Endothelial cell of umbilical vein (primary cell): Measurements from ENCODE around the gene FRYL. TPM values are rescaled to one million over a fixed set of nuclear protein-coding genes. Genes with fewer than 3 reads are reported as not detected.

Experiments
- BruUV-seq: library from RNA; stranded (reverse); fragments of 400-500 nt; replicated peaks from 2 replicates; lab custom pipeline; 2021; lab: Mats Ljungman, UMichigan
- CTCF ChIA-PET: fragments of 300-600, 350-600 bp; sonication (Branson Sonifier 250); formaldehyde crosslinking; loops from one replicate; lab custom pipeline; 2021; ENCODE audit warnings: antibody characterized with exemption, inconsistent platforms; lab: Charles Lee
- POLR2A ChIA-PET: fragments of 300-600, 350-600 bp; sonication (Branson Sonifier 250); formaldehyde crosslinking; loops from one replicate; lab custom pipeline; 2021; ENCODE audit warnings: antibody characterized with exemption, inconsistent platforms; lab: Charles Lee
- DNase-seq: peaks from one replicate; pipeline ENCODE4 v3.0.0-alpha.2; 2011; ENCODE audit warnings: low read depth, low spot score
- FAIRE-seq: peaks from 2 replicates; lab custom pipeline; 2011; peaks lifted over from hg19 to GRCh38; lab: Jason Lieb, UNC
- H2AFZ ChIP-seq: 2 replicates; pipeline ENCODE4 v1.6.0; 2012; ENCODE audit warnings: low read depth, low read length, control low read depth, inconsistent platforms
- H3K27ac ChIP-seq: 2 replicates; pipeline ENCODE4 v1.5.1; 2011; ENCODE audit warnings: low read depth, mild to moderate bottlenecking, control low read depth, low read length, moderate library complexity; ENCODE audit not compliant: insufficient read depth
- H3K27me3 ChIP-seq, 2 experiments: 2 replicates each; pipeline versions ENCODE4 v1.6.0 to v1.6.1; 2011; ENCODE audit warnings: low read length in 2 of 2, mixed read lengths in 1 of 2; ENCODE audit not compliant: control insufficient read depth in 2 of 2, insufficient read depth in 2 of 2
- H3K36me3 ChIP-seq, 2 experiments: 2 replicates in 1 of 2; 3 replicates in 1 of 2; pipeline ENCODE4 v1.5.1; 2011; ENCODE audit warnings: low read length in 2 of 2, mild to moderate bottlenecking in 1 of 2, moderate library complexity in 1 of 2; ENCODE audit not compliant: control insufficient read depth in 2 of 2, insufficient read depth in 2 of 2; ENCODE audit errors: extremely low read depth in 1 of 2
- H3K4me1 ChIP-seq: 3 replicates; pipeline ENCODE4 v1.5.1; 2011; ENCODE audit warnings: mild to moderate bottlenecking, low read length; ENCODE audit not compliant: control insufficient read depth, insufficient read depth; ENCODE audit errors: extremely low read depth
- H3K4me2 ChIP-seq: 2 replicates; pipeline ENCODE4 v1.6.1; 2011; ENCODE audit warnings: low read length, control low read depth, mixed read lengths; ENCODE audit not compliant: insufficient read depth
- H3K4me3 ChIP-seq, 3 experiments: fragments of 200-600 bp in 1 of 3; sonication (generic), shearing (Covaris generic) in 1 of 3; replicated peaks in 1 of 3; 2 replicates each; pipeline ENCODE4 v1.5.1; 2011 to 2016; ENCODE audit warnings: control low read depth in 3 of 3, low read length in 3 of 3, mild to moderate bottlenecking in 2 of 3, inconsistent platforms in 1 of 3, low read depth in 1 of 3, moderate library complexity in 1 of 3; ENCODE audit not compliant: insufficient read depth in 1 of 3
- H3K79me2 ChIP-seq: 2 replicates; pipeline ENCODE4 v1.6.0; 2012; ENCODE audit warnings: low read length, inconsistent platforms; ENCODE audit not compliant: control insufficient read depth, insufficient read depth
- H3K9ac ChIP-seq: replicated peaks from 2 replicates; pipeline ENCODE3; 2011; ENCODE audit warnings: low read length, control low read depth; ENCODE audit not compliant: insufficient read depth; ENCODE audit errors: extremely low read depth
- H3K9me1 ChIP-seq: replicated peaks from 3 replicates; pipeline ENCODE4 v1.6.0; 2011; ENCODE audit warnings: mild to moderate bottlenecking, low read length; ENCODE audit not compliant: control insufficient read depth, insufficient read depth; ENCODE audit errors: extremely low read depth
- H3K9me3 ChIP-seq: replicated peaks from 2 replicates; pipeline ENCODE4 v1.5.1; 2012; ENCODE audit warnings: low read length, inconsistent platforms; ENCODE audit not compliant: control insufficient read depth, insufficient read depth
- H4K20me1 ChIP-seq: replicated peaks from 2 replicates; pipeline ENCODE3; 2011; ENCODE audit warnings: mild to moderate bottlenecking, low read length; ENCODE audit not compliant: control insufficient read depth, insufficient read depth; ENCODE audit errors: extremely low read depth
- CTCF ChIP-seq, 2 donors: IDR thresholded peaks; 1 replicate in 1 of 2; 2 replicates in 1 of 2; pipeline ENCODE4 v1.5.1; 2011; ENCODE audit warnings: low read length in 2 of 2, mild to moderate bottlenecking in 2 of 2, moderate library complexity in 2 of 2, control low read depth in 1 of 2, inconsistent platforms in 1 of 2, low read depth in 1 of 2; ENCODE audit not compliant: insufficient read depth in 1 of 2; ENCODE audit errors: extremely low read depth in 1 of 2
- GATA2 ChIP-seq: IDR thresholded peaks from 2 replicates; pipeline ENCODE4 v1.7.0; 2011; ENCODE audit warnings: low read depth, mild to moderate bottlenecking, moderate library complexity, mixed read lengths, low read length; ENCODE audit not compliant: insufficient read length, insufficient read depth
- JUN ChIP-seq: IDR thresholded peaks from 2 replicates; pipeline ENCODE4 v1.6.1; 2011; ENCODE audit warnings: borderline replicate concordance, low read depth; ENCODE audit not compliant: insufficient read length, insufficient read depth
- dilution Hi-C: fragments of 300-500 bp; cut with MboI; formaldehyde crosslinking; loops from one replicate; pipeline ENCODE4 v1.15.0; 2019; ENCODE audit warnings: low sequenced_read_pairs; ENCODE audit not compliant: extremely low pct_ligation_motif_present
- intact Hi-C: fragments of 100-400 bp; cut with micrococcal nuclease; formaldehyde crosslinking; loops from one replicate; pipeline ENCODE4 v1.10.0; 2022
- polyA plus RNA-seq, 4 experiments: library from polyadenylated mRNA; depleted of rRNA in 3 of 4; stranded (reverse) in 3 of 4; unstranded in 1 of 4; fragments of >200 nt; gene quantifications; 2 replicates each; pipeline versions ENCODE4 v1.2.1 to v1.2.3, GENCODE V29; 2011 to 2012; ENCODE audit warnings: missing spikeins in 1 of 4
- total RNA-seq: library from RNA; stranded (reverse); gene quantifications from 2 replicates; pipeline ENCODE4 v1.2.3, GENCODE V29; 2021

FRYL gene
- total and polyA plus RNA-seq, 2 donors (not counting 3 experiments of a cell fraction or from before 2014, with no cell fraction given): 17.0 to 84.9 TPM

DNA sequence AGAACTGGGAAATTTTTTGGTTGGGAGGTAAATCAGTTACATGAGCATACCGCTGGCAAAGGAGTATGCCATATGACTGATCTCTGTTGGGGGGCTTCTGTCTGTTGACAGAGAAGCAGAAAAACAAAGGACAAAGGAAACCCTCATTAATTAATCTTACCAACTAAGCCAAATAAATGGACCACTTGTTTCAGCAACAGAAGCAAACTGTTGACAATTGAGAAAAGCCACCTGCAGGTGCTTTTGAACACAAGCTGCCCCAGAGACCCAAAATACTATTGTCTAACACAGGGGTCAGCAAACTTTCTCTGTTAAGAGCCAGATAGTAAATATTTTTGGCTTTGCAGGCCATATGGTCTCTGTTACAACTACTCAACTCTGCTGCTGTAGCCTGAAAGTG, 7.0 kb upstream of the FRYL start:
- H3K79me2 ChIP-seq: no peaks in the 10 kb centered on the region
- H3K36me3 ChIP-seq: no peaks in the 10 kb centered on the region
- H3K9ac ChIP-seq: no peak overlapping the region
- no peak overlapping the region for H2AFZ ChIP-seq
- BruUV-seq: no TSS peak
- H3K4me2 ChIP-seq: no peak overlapping the region
- DNase-seq (no peak), FAIRE-seq (no peak)
- TF ChIP-seq JUN: no peak
- no peak for TF ChIP-seq CTCF (IDR thresholded peaks at IDR 0.05; ENCODE audit: extremely low read depth in 1 of 2, insufficient read depth in 1 of 2, low read depth in 1 of 2, low read length in 2 of 2)
- H3K4me1 ChIP-seq: no peaks in the 10 kb centered on the region
- no peaks in the 10 kb centered on the region for H4K20me1 ChIP-seq
- no peaks in the 10 kb centered on the region for H3K9me3 ChIP-seq
- no peak overlapping the region for H3K27ac ChIP-seq
- intact Hi-C loops: no loop called here
- no peaks in the 10 kb centered on the region for H3K27me3 ChIP-seq
- POLR2A ChIA-PET: no interaction called here
- no peaks in the 10 kb centered on the region for H3K9me1 ChIP-seq
- dilution Hi-C loops: no loop called here
- CTCF ChIA-PET: no interaction called here
- H3K4me3 ChIP-seq: no peak overlapping the region

DNA sequence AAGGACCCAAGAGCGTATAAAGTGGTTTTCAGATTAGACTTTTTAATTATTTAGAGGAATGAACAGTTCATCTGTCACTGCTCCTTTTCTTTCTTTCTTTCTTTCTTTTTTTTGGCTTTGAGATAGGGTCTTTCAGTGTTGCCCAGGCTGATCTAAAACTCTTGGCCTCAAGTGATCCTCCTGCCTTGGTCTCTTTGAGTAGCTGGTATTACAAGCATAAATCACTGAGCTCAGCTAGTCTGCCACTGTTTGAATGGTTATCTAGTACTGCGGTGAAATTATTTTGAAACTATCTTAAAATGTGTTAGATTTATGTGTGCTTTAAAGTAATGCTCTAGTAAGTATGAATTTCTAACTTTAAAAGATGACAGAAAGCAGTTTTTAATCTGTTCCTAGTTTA, 6.5 kb upstream of the FRYL start:
- no peaks in the 10 kb centered on the region for H3K36me3 ChIP-seq
- no TSS peak for BruUV-seq
- H3K27me3 ChIP-seq: no peaks in the 10 kb centered on the region
- H3K4me1 ChIP-seq: no peaks in the 10 kb centered on the region
- dilution Hi-C loops (no loop called here), intact Hi-C loops (no loop called here)
- TF ChIP-seq GATA2: no peak
- ChIA-PET CTCF (no interaction called here), POLR2A (no interaction called here)
- H3K9me1 ChIP-seq: no peaks in the 10 kb centered on the region
- DNase-seq: no peak
- H3K9ac ChIP-seq: no peak overlapping the region
- no peaks in the 10 kb centered on the region for H3K9me3 ChIP-seq
- no peak for FAIRE-seq
- H3K4me2 ChIP-seq: no peak overlapping the region
- H4K20me1 ChIP-seq: no peaks in the 10 kb centered on the region
- H3K27ac ChIP-seq: no peak overlapping the region
- H3K79me2 ChIP-seq: no peaks in the 10 kb centered on the region
- H3K4me3 ChIP-seq: no peak overlapping the region
- no peak overlapping the region for H2AFZ ChIP-seq
